GM23338 (cell line): ENCODE results near the gene LIMK2. TPM values are rescaled to one million over a fixed set of nuclear protein-coding genes. Genes with fewer than 3 reads are reported as not detected.

Source experiments
- ATAC-seq: fragments of 200-7000 bp; cut with Tn5 transposase; 3 replicates; pipeline ENCODE4 v1.9.1; 2020
- DNase-seq: peaks from one replicate; pipeline ENCODE4 v3.0.0-alpha.2; 2015; ENCODE audit warnings: low spot score
- H2AFZ ChIP-seq: fragments of 200-600 bp; sonication (generic); 2 replicates; pipeline ENCODE4 v1.8.0; 2016; ENCODE audit warnings: antibody characterized with exemption, mild to moderate bottlenecking, moderate library complexity
- H3F3A ChIP-seq: fragments of 200-600 bp; sonication (generic); replicated peaks from 2 replicates; pipeline ENCODE4 v1.8.0; 2017; ENCODE audit warnings: antibody characterized with exemption, mixed run types, low read depth
- H3K27ac ChIP-seq: fragments of 200-600 bp; sonication (generic); 2 replicates; pipeline ENCODE4 v1.6.1; 2016; ENCODE audit warnings: low read depth
- H3K27me3 ChIP-seq: fragments of 200-600 bp; sonication (generic); 2 replicates; pipeline ENCODE4 v1.8.0; 2016; ENCODE audit warnings: mild to moderate bottlenecking, mixed run types, moderate library complexity; ENCODE audit not compliant: insufficient read depth
- H3K36me3 ChIP-seq: fragments of 200-600 bp; sonication (generic); 2 replicates; pipeline ENCODE4 v1.8.0; 2016; ENCODE audit warnings: mild to moderate bottlenecking; ENCODE audit not compliant: insufficient read depth
- H3K4me1 ChIP-seq: fragments of 200-600 bp; sonication (generic); 2 replicates; pipeline ENCODE4 v1.8.0; 2016; ENCODE audit warnings: mild to moderate bottlenecking, moderate library complexity; ENCODE audit not compliant: insufficient read depth
- H3K4me2 ChIP-seq: fragments of 200-600 bp; sonication (generic); 2 replicates; pipeline ENCODE4 v1.7.1; 2017; ENCODE audit warnings: mixed run types
- H3K4me3 ChIP-seq: fragments of 200-600 bp; sonication (generic); 2 replicates; pipeline ENCODE4 v1.6.1; 2016; ENCODE audit warnings: mixed run types
- H3K79me2 ChIP-seq: fragments of 200-600 bp; sonication (generic); replicated peaks from 2 replicates; pipeline ENCODE4 v1.8.0; 2017; ENCODE audit warnings: mild to moderate bottlenecking; ENCODE audit not compliant: insufficient read depth
- H3K9me2 ChIP-seq: fragments of 200-600 bp; sonication (generic); 2 replicates; pipeline ENCODE4 v1.8.0; 2017; ENCODE audit not compliant: insufficient read depth
- H4K20me1 ChIP-seq: fragments of 200-600 bp; sonication (generic); replicated peaks from 2 replicates; pipeline ENCODE4 v1.8.0; 2017; ENCODE audit warnings: mild to moderate bottlenecking; ENCODE audit not compliant: insufficient read depth
- H3K27ac Mint-ChIP-seq: 2 replicates; pipeline ENCODE4 v1.8.0; 2020; ENCODE audit warnings: inconsistent platforms, mild to moderate bottlenecking, moderate library complexity, mixed read lengths
- H3K27me3 Mint-ChIP-seq: 3 replicates; pipeline ENCODE4 v1.8.0; 2022; ENCODE audit warnings: low read depth, mild to moderate bottlenecking, moderate library complexity, mixed read lengths, inconsistent platforms; ENCODE audit not compliant: insufficient read depth, poor library complexity
- H3K36me3 Mint-ChIP-seq: 3 replicates; pipeline ENCODE4 v1.8.0; 2021; ENCODE audit warnings: low read depth, mild to moderate bottlenecking, inconsistent platforms, moderate library complexity, mixed read lengths
- H3K4me1 Mint-ChIP-seq: 3 replicates; pipeline ENCODE4 v1.8.0; 2020; ENCODE audit warnings: mild to moderate bottlenecking, inconsistent platforms, mixed read lengths
- H3K4me3 Mint-ChIP-seq: 3 replicates; pipeline ENCODE4 v1.8.0; 2021; ENCODE audit warnings: moderate library complexity, mild to moderate bottlenecking, inconsistent platforms, mixed read lengths
- H3K9me3 Mint-ChIP-seq: 3 replicates; pipeline ENCODE4 v1.8.0; 2020; ENCODE audit warnings: moderate library complexity, mild to moderate bottlenecking, inconsistent platforms, mixed read lengths
- CTCF ChIP-seq, 2 experiments: fragments of 200-600 bp in 1 of 2; sonication (generic) in 1 of 2; conservative IDR thresholded peaks; 2 replicates each; pipeline versions ENCODE4 v1.5.1 to v1.6.1; 2016 to 2017; ENCODE audit warnings: antibody characterized with exemption in 2 of 2, low read depth in 2 of 2, mild to moderate bottlenecking in 2 of 2, moderate library complexity in 1 of 2
- ETS1 ChIP-seq: IDR thresholded peaks from 2 replicates; pipeline ENCODE4 v1.6.1; 2016; ENCODE audit warnings: antibody characterized with exemption
- JUNB ChIP-seq: IDR thresholded peaks from one replicate; pipeline ENCODE4 v1.6.1; 2016; ENCODE audit warnings: antibody characterized with exemption; ENCODE audit not compliant: unreplicated experiment
- NANOG ChIP-seq: IDR thresholded peaks from 2 replicates; pipeline ENCODE4 v1.6.1; 2016; ENCODE audit warnings: antibody characterized with exemption, borderline replicate concordance
- STAT1 ChIP-seq: IDR thresholded peaks from one replicate; pipeline ENCODE4 v1.6.1; 2016; ENCODE audit warnings: antibody characterized with exemption; ENCODE audit not compliant: unreplicated experiment
- ZNF462 ChIP-seq: fragments of 250-450 bp; sonication (Bioruptor Pico); IDR thresholded peaks from 2 replicates; pipeline ENCODE4 v1.5.0; 2020; ENCODE audit warnings: mild to moderate bottlenecking, moderate library complexity
- polyA plus RNA-seq: library from polyadenylated mRNA; unstranded; fragments of >200 nt; fragmentation: Nextera tagmentation; extraction: Ambion mirVana; gene quantifications from 2 replicates; pipeline ENCODE4 v1.2.1, GENCODE V29; 2016
- total RNA-seq: library from RNA; depleted of rRNA; stranded (reverse); fragments of >200 nt; shearing (Covaris generic); gene quantifications from 2 replicates; pipeline ENCODE4 v1.2.3, GENCODE V29; 2014

The LIMK2 gene
- total and polyA plus RNA-seq, 2 experiments from 2014 or later, result 12.5 to 39.8 TPM

GRCh38 chr22:31241200-31241599, 29.1 kb downstream of the LIMK2 start:
- Mint-ChIP-seq H3K4me3 (no peak overlapping the region), H3K36me3 (peaks cover 13% of the 10 kb centered on the region), H3K4me1 (peaks cover 18% of the 10 kb centered on the region; the same call in 2 of the 3 replicates), H3K27me3 (peaks cover 3% of the 10 kb centered on the region), H3K27ac (no peak overlapping the region; the same call in 1 of the 2 replicates), H3K9me3 (no peaks in the 10 kb centered on the region)
- Histone ChIP-seq H3K27me3 (no peaks in the 10 kb centered on the region), H3F3A (no peaks in the 10 kb centered on the region), H3K79me2 (0 out of 2 replicates have a peak, but pooled peaks cover 8% of the 10 kb centered on the region), H3K4me3 (no peak overlapping the region), H3K4me1 (peaks cover 14% of the 10 kb centered on the region; the same call in 1 of the 2 replicates), H3K36me3 (no peaks in the 10 kb centered on the region), H4K20me1 (peaks cover 17% of the 10 kb centered on the region), H3K4me2 (no peak overlapping the region), H3K27ac (0 out of 2 replicates have a peak overlapping the region, but pooled peaks have one; percentile 32), H2AFZ (no peak overlapping the region), H3K9me2 (0 out of 2 replicates have a peak, but pooled peaks cover 7% of the 10 kb centered on the region)
- TF ChIP-seq ZNF462, result no peak
- TF ChIP-seq JUNB, result no peak
- TF ChIP-seq CTCF (conservative IDR thresholded peaks at IDR 0.05; ENCODE audit: low read depth in 2 of 2), result no peak
- TF ChIP-seq ETS1, result no peak
- TF ChIP-seq STAT1, result no peak
- TF ChIP-seq NANOG, result no peak
- DNase-seq (no peak), ATAC-seq (peak; percentile 21; the same call in 2 of the 3 replicates)
